GM15510 (cell line): ENCODE measurements around the gene PPP1R1B.

ENCODE experiments used
- POLR2A ChIP-seq: IDR thresholded peaks from 3 replicates; pipeline ENCODE4 v1.6.1; 2011; ENCODE audit warnings: borderline replicate concordance; ENCODE audit not compliant: insufficient read length; ENCODE audit errors: extremely low read depth

Gene PPP1R1B

GRCh38 chr17:39642291-39643074, 15.7 kb downstream of the PPP1R1B start:
- no peak for TF ChIP-seq POLR2A

- no peak for TF ChIP-seq POLR2A
Measured at GRCh38 chr17:39643271-39643670, 16.5 kb downstream of the PPP1R1B start.

- no peak for TF ChIP-seq POLR2A
Measured at GRCh38 chr17:39647256-39647655, 20.5 kb downstream of the PPP1R1B start.

GRCh38 chr17:39648616-39649366, 22.0 kb downstream of the PPP1R1B start:
- no peak for TF ChIP-seq POLR2A

- no peak for TF ChIP-seq POLR2A
Measured at GRCh38 chr17:39650121-39650579, 23.4 kb downstream of the PPP1R1B start.

GRCh38 chr17:39651923-39652586, 25.3 kb downstream of the PPP1R1B start:
- no peak for TF ChIP-seq POLR2A

- TF ChIP-seq POLR2A = no peak
Measured at GRCh38 chr17:39652587-39653315, 26.0 kb downstream of the PPP1R1B start.

GRCh38 chr17:39653316-39653661, 26.5 kb downstream of the PPP1R1B start:
- TF ChIP-seq POLR2A = no peak

GRCh38 chr17:39653662-39654331, 27.0 kb downstream of the PPP1R1B start:
- no peak for TF ChIP-seq POLR2A

GRCh38 chr17:39655105-39655504, 28.4 kb downstream of the PPP1R1B start:
- TF ChIP-seq POLR2A = no peak

- no peak for TF ChIP-seq POLR2A
Measured at GRCh38 chr17:39658346-39658745, 31.6 kb downstream of the PPP1R1B start.

- no peak for TF ChIP-seq POLR2A
Measured at GRCh38 chr17:39658760-39659159, 32.0 kb downstream of the PPP1R1B start.

- TF ChIP-seq POLR2A = no peak
Measured at GRCh38 chr17:39659279-39660010, 32.7 kb downstream of the PPP1R1B start.

- no peak for TF ChIP-seq POLR2A
Measured at GRCh38 chr17:39660011-39660360, 33.2 kb downstream of the PPP1R1B start.
